Progenitor cell of endocrine pancreas (in vitro differentiated cells): ENCODE results near the gene DNAJC25. TPM values are rescaled to one million over a fixed set of nuclear protein-coding genes. Genes with fewer than 3 reads are reported as not detected.

Experiments used
- DNase-seq: peaks from one replicate; pipeline ENCODE4 v3.0.0; 2021; ENCODE audit warnings: low spot score; ENCODE audit not compliant: unreplicated experiment
- H3K27ac Mint-ChIP-seq: 2 replicates; pipeline ENCODE4 v1.8.0; 2021; ENCODE audit warnings: mild to moderate bottlenecking, moderate library complexity, mixed read lengths
- H3K27me3 Mint-ChIP-seq: 2 replicates; pipeline ENCODE4 v1.8.0; 2021; ENCODE audit warnings: mixed read lengths
- H3K36me3 Mint-ChIP-seq: 2 replicates; pipeline ENCODE4 v1.8.0; 2022; ENCODE audit warnings: mixed read lengths; ENCODE audit not compliant: insufficient read depth
- H3K4me1 Mint-ChIP-seq: 2 replicates; pipeline ENCODE4 v1.8.0; 2021; ENCODE audit warnings: low read depth, mixed read lengths
- H3K4me3 Mint-ChIP-seq: 2 replicates; pipeline ENCODE4 v1.8.0; 2021; ENCODE audit warnings: low read depth, mild to moderate bottlenecking, moderate library complexity, mixed read lengths
- H3K9me3 Mint-ChIP-seq: 2 replicates; pipeline ENCODE4 v1.8.0; 2021; ENCODE audit warnings: low read depth, mixed read lengths
- CTCF ChIP-seq: fragments of 200-600 bp; sonication (generic); IDR thresholded peaks from one replicate; pipeline ENCODE4 v1.5.0; 2021; ENCODE audit warnings: antibody characterized with exemption, mild to moderate bottlenecking; ENCODE audit not compliant: unreplicated experiment
- total RNA-seq: library from RNA; stranded (reverse); gene quantifications from 2 replicates; pipeline ENCODE4 v1.2.1, GENCODE V29; 2021

Gene DNAJC25
- total RNA-seq, 1 donor from 2014 or later = 8.5 TPM

- Mint-ChIP-seq H3K27ac (no peak overlapping the region), H3K4me3 (no peak overlapping the region), H3K27me3 (no peaks in the 10 kb centered on the region), H3K36me3 (peaks cover 1% of the 10 kb centered on the region), H3K4me1 (peaks cover 19% of the 10 kb centered on the region), H3K9me3 (no peaks in the 10 kb centered on the region)
- TF ChIP-seq CTCF = no peak
- no peak for DNase-seq
These were observed 2.7 kb upstream of the DNAJC25 start for GRCh38 chr9:111628411-111628810.

GRCh38 chr9:111630182-111630963 lies 761 bp upstream of the DNAJC25 start:
- TF ChIP-seq CTCF = no peak
- Mint-ChIP-seq H3K27ac (peak overlapping the region; percentile 95), H3K4me3 (peak overlapping the region; percentile 91), H3K9me3 (no peaks in the 10 kb centered on the region), H3K36me3 (peaks cover 1% of the 10 kb centered on the region), H3K27me3 (no peaks in the 10 kb centered on the region), H3K4me1 (peaks cover 34% of the 10 kb centered on the region)
- peak; percentile 9 for DNase-seq

- Mint-ChIP-seq H3K27ac (peak overlapping the region; percentile 95), H3K4me1 (peaks cover 34% of the 10 kb centered on the region), H3K36me3 (peaks cover 1% of the 10 kb centered on the region), H3K4me3 (peak overlapping the region; percentile 91), H3K9me3 (no peaks in the 10 kb centered on the region), H3K27me3 (no peaks in the 10 kb centered on the region)
- TF ChIP-seq CTCF = no peak
- DNase-seq = no peak
These were observed 245 bp upstream of the DNAJC25 start for GRCh38 chr9:111630964-111631213.

GRCh38 chr9:111632060-111632459 lies 926 bp downstream of the DNAJC25 start:
- Mint-ChIP-seq H3K27me3 (no peaks in the 10 kb centered on the region), H3K9me3 (no peaks in the 10 kb centered on the region), H3K4me3 (peak overlapping the region; percentile 91), H3K27ac (peak overlapping the region; percentile 96), H3K4me1 (peaks cover 34% of the 10 kb centered on the region), H3K36me3 (peaks cover 1% of the 10 kb centered on the region)
- no peak for TF ChIP-seq CTCF
- DNase-seq = no peak

- Mint-ChIP-seq H3K9me3 (no peaks in the 10 kb centered on the region), H3K4me1 (peaks cover 34% of the 10 kb centered on the region), H3K27me3 (no peaks in the 10 kb centered on the region), H3K27ac (peak overlapping the region; percentile 96), H3K36me3 (peaks cover 1% of the 10 kb centered on the region), H3K4me3 (peak overlapping the region; percentile 91)
- no peak for TF ChIP-seq CTCF
- DNase-seq = no peak
These were observed 1.7 kb downstream of the DNAJC25 start for GRCh38 chr9:111632695-111633388.
